Femur (tissue), 1 donor: ENCODE results near the gene FSD1.
"Not testable (repeated sequence)": the region's sequence is repeated elsewhere in the genome, so short reads cannot be mapped to it uniquely, and the experiment has no call there.

Experiments used
- DNase-seq: peaks from one replicate; pipeline ENCODE4 v3.0.0-alpha.2; 2017

FSD1 gene

DNA sequence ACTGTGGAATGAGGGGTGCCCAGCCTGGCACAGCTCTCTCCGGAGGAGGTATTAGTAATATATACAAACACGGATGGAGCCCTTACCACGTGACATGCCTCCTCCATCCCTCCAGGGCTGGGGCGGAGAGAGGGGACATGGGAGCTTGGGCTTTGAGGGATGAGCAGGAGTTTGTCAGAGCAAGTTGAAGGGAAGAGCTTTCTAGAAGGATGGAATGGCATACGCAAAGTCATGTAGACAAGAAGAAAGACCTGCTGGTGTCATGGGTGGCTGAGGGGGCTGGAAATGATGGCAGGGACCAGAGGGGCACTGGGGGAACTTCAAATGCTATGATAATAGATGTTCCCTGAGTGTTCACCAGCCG is 41.6 kb downstream of the FSD1 start:
- DNase-seq: no peak

- DNase-seq: no peak
These were observed 43.1 kb downstream of the FSD1 start for GRCh38 chr19:4347521-4347920.

- DNase-seq: not testable (repeated sequence)
These were observed 44.8 kb downstream of the FSD1 start for GRCh38 chr19:4349225-4349624.

DNA sequence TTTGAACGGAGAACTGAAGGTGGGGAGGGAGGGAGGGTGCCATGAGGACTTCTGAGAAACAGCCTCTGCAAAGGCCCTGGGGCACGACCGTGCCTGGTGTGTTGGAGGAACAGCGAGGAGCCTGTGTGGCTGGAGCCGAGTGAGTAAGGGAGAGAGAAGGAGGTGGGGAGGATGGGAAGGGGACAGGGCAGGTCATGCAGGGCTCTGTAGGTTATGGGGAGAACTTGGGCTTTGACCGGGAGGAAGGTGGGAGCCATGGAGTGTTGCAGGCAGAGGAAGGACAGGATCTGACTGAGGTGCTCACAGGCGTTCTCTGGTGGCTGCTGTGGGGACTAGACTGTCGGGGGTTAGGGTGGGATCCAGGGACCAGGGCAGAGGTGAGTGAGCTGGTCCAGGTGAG is 45.7 kb downstream of the FSD1 start:
- DNase-seq: peak; percentile 12

DNA sequence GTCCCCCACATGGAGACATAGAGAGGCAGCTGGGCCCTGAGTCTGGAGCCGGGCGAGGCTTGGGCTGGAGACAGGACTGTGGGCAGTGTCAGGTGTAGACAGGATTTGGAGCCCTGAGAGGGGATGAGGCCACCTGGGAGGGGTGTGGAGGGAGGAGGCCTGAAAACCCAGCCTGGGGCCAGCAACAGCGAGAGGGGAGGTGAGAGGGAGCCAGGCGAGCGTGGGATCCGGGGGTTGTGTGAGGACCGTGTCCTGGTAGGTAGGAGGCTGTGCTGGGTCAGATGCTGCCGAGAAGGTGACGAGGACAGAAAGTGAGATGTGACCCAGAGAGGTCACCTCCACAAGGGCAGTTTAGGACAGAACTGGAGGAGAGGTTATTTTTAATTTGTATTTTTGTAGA is 46.3 kb downstream of the FSD1 start:
- DNase-seq: no peak

- peak; percentile 64 for DNase-seq
These were observed 48.3 kb downstream of the FSD1 start for GRCh38 chr19:4352701-4353121.

DNA sequence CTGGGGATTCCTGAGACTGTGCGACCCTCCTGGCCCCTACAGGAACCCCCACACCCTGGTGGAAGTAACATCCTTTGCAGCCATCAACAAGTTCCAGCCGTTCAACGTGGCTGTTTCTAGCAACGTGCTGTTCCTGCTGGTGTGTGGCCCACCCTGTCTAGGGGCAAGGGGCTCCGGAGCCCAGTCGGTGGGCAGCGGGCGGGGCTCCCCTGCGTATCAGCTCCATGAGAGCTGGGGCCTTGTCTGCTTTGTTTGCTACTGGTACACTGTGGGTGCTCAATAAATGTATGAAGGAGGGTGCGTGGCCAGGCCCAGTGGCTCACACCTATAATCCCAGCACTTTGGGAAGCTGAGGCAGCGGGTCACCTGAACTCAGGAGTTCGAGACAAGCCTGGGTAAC is 49.9 kb downstream of the FSD1 start:
- no peak for DNase-seq

DNA sequence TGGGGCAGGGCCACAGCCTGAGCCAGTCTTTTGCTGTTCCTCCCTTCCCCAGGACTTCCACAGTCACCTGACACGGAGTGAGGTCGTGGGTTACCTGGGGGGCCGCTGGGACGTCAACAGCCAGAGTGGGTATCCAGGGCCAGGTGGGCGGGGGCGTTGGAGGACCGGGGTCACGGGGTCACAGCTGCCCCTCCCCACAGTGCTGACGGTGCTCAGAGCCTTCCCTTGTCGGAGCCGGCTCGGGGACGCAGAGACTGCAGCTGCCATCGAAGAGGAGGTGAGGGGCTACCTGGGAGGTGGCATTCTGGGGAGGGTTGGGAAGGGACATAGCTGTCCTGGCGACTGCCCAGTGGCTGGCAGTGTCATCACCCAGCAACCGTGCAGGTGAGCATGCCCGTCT is 50.5 kb downstream of the FSD1 start:
- DNase-seq: peak; percentile 17

- peak; percentile 29 for DNase-seq
These were observed 52.8 kb downstream of the FSD1 start for GRCh38 chr19:4357095-4357797.

GRCh38 chr19:4357921-4358326 is 53.5 kb downstream of the FSD1 start:
- no peak for DNase-seq

DNA sequence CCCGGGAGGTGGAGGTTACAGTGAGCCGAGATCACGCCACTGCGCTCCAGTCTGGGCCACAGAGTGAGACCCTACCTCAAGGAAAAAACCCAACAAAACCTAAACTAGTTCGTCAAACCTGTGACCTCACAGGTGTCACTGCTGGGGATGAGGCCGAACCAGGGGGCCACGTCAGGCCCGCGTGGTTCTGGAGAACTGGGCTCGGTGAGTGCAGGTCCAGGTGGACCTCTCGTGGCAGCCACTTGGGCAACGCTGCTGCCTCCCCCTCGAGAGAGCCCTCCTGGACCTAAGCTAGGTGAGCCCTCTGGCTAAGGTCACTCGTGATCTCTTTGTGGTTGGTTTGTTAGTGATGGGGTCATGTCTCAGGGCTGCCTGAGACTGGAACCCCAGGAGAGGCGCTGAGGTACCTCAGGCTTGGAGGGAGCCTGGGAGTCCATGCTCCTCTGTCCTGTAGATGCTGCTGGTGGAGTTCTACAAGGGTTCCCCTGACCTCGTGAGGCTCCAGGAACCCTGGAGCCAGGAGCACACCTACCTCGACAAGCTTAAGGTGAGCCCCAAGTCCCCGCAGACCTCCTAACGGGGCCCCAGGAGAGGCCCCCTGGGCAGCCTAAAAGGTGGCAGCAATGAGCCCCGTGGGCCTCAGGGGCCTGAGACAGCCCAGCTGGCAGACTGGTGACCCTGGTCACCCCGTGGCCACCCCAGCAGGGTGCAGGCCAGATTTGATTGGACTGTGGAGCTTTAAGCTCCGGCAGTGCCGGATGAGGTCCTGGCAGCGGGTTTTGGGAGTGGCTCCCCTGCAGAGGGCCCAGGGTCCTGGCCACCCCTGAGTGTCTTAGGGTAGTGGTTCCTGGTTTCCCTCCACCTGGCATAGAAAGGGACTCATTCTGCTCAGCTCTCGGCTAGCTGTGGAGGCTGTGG is 54.6 kb downstream of the FSD1 start:
- DNase-seq: peak; percentile 18

GRCh38 chr19:4359627-4360000 is 55.2 kb downstream of the FSD1 start:
- peak; percentile 35 for DNase-seq

DNA sequence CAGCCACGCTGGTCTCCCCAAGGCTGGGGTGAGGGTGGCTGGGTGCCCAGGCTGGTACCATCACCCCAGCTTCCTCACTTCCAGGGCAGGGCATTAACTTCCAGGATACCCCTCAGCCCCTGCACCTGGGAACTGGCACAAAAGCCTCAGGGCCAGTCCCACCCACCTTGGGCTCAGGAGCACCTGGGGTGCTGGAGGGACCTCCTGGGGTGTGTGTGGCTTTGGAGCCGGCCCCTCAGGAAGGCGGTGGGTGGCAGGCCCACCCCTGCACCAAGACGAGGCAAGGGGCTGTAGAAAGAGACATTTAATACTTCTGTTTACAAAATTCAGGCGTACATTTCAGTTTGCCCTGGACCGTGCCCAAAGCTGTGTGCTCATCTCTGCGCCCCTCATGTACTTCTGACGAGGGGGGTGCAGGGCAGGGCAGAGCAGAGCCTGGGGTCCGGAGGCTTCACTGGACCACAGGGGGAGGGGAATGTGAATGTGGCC is 55.7 kb downstream of the FSD1 start:
- peak; percentile 19 for DNase-seq

GRCh38 chr19:4360641-4361151 is 56.3 kb downstream of the FSD1 start:
- DNase-seq: peak; percentile 32

- DNase-seq: peak; percentile 24
These were observed 57.0 kb downstream of the FSD1 start for GRCh38 chr19:4361152-4362046.

DNA sequence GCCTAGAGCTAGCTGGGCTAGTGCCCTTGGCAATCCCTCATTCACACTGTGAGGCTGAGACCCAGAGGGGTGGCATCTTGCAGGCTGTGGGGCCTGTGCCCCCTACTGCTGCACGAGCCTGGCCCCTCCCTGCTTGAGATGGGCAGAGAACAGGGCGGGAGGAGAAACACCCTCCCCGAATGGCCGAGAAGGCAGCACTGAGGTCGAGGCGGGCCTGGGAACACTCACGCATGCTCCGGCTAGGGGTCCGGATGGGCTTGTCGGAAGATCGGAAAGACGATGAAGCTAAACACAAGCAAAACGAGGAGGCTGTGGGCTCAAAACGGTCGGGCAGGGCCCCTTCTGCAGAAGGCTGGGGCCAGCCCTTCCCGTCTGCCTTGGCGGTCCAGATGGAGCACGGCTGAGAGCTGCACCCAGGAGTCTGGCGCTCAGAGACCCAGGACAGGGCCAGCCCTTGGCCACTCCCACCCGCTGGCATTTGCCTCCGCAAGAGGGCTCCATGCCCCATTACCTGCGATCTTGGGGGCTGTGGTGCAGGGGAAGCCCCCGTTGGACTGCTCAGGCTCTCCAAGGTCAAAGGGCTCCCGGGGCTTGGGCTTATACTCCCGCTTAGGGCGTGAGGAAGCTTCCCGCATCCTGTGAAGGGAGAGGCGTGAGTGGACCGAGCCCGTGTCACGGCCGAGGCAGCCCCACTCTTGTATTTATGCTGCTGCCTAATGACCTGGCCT is 57.9 kb downstream of the FSD1 start:
- DNase-seq: no peak

- DNase-seq: no peak
These were observed 58.6 kb downstream of the FSD1 start for GRCh38 chr19:4362831-4363545.

DNA sequence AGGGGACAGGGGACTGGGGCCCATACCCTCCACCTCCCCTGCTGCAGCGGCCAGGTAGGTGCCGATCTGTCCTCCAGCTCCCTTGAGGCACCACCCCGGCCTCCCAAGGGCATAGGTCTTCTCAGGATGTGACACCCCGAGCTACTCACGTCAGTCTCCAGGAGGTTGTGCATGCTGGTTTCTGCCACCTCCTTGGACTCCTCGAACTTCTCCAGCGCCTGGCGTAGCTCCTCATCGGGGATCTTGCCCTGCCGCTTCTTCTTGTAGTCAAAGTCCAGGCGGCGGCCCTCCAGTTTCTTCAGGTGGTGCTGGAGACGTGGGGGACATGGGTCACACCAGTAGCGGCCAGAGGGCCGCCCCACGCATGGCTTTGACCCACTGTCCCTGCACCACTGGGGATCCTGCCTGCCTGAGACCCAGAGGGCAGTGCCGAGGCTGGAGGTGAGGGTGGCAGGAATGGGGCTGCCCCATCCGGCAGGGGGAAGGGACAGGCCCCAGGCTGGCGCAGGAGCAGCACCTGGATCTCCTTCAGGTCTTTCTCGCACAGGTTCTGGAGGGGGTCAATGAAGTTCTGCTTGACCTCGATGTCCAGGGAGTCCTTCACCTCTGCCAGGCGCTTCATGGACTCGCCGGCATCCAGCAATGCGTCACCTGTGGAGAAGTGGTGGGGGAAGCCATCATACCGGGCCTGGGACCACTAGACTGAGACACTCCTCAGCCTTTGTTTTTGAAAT is 59.3 kb downstream of the FSD1 start:
- DNase-seq: no peak

- peak; percentile 29 for DNase-seq
These were observed 60.9 kb downstream of the FSD1 start for GRCh38 chr19:4365341-4365740.

DNA sequence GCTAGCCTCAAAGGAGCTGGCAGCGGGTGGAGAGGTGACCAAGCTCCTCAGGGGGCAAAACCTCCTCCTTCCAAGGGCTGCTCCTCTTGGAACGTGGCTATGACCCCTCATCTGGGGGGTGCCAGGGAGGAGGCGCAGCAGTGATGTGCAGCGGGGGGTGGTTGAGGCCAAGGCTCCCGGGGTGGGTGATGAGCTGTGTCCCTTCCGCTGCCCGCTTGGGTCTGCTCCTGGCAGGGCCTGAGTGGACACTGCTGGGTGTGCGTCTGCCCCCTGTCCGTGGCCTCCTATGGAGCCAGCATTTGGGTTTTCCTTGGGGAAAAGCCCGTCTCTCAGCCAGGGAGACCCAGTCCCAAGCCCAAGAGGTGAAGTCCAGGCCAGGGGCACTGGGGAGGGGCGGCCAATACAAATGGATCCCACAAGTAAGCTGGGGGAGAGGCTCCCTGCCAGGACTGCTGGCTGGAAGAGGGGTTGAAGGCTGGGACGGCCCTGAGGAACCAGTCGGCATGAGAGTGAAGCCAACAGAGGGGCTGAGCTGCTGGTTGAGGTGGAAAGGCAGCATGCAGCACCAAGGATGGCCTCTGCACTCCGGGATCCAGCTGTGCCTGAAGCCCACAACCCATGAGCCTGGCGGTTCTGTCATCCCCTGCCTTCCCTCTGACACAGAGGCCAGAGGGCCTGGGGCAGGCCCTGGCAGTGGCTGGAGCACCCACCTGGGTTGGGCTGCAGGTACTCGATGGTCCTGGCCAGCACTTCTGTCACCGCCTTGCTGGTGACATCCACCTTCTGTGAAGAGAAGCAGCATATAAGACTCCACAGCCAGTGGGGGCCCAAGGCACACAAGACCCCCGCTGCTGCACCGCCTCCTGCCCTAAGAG is 61.6 kb downstream of the FSD1 start:
- no peak for DNase-seq
